Stimulated activated CD8-positive, alpha-beta memory T cell treated with anti-CD3 and anti-CD28 coated beads, Interleukin-12 subunit alpha, Interleukin-12 subunit beta, amount 100 ng/mL, for 24 hours (primary cell): ENCODE data around the gene SGTA.

ENCODE experiments used
- DNase-seq: peaks from one replicate; pipeline ENCODE4 v3.0.0-alpha.2; 2020; ENCODE audit errors: extremely low read depth

SGTA gene

DNA sequence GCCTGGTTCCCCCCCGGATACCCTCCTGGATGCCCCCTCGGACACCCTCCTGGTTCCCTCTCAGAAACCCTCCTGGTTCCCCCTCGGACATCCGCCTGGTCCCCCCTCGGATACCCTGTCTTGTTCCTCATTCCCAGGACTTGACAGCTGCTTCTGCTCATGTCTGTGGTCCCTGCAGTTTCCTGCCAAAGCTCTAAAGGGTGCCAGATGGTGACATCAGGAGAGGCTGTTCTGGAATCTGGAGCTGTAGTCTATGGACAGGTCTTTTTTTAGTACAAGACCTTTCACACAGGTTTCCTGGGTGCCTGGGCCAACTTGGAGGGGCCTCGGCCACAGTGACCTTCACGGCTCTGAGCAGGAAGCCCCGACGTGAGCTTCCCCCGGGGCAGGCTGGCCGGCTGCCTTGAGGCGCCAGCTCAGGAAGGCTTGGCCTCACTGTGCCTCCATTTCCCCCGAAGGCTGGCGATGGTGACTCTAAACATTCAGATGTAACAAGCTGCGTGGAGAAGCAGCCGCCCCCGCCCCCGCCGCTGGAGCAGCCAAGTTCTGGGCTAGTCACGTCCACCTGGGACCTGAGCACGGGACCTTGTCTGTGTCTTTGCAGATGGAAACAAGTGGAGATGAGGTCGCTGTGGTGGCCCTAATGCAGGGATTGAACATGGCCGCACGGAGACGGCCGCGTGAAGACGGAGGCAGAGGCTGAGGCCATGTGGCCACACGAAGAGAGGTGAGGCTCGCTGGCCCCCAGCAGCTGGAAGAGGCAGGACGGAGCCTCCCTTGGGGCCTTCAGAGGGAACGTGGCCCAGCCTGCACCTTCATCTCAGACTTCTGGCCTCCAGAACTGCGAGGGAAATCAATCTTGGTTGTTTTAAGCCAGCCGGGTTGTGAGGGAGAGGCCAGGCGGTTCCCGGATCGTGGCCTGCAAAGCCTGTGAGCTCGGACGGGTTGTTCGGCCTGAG, 12.7 kb downstream of the SGTA start:
- DNase-seq, result no peak

DNA sequence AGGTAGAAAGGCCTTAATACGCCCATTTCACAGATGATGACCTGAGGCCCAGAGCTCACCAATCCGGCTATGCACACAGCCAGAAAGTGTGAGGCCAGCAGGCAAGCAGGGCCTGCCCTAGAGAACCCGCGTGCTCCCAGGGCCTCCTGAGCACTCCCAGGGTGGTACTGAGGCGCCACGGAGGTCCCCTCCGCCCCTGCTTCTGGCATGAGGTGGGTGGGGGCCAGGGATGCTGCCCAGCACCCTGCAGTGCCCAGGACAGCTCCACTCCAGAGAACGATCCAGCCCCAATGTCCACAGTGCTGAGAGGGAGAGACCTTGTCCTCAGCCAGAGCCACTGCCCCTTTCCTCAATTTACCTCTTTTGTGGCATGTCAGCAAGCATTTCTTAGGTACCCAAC, 13.9 kb downstream of the SGTA start:
- DNase-seq, result no peak

DNA sequence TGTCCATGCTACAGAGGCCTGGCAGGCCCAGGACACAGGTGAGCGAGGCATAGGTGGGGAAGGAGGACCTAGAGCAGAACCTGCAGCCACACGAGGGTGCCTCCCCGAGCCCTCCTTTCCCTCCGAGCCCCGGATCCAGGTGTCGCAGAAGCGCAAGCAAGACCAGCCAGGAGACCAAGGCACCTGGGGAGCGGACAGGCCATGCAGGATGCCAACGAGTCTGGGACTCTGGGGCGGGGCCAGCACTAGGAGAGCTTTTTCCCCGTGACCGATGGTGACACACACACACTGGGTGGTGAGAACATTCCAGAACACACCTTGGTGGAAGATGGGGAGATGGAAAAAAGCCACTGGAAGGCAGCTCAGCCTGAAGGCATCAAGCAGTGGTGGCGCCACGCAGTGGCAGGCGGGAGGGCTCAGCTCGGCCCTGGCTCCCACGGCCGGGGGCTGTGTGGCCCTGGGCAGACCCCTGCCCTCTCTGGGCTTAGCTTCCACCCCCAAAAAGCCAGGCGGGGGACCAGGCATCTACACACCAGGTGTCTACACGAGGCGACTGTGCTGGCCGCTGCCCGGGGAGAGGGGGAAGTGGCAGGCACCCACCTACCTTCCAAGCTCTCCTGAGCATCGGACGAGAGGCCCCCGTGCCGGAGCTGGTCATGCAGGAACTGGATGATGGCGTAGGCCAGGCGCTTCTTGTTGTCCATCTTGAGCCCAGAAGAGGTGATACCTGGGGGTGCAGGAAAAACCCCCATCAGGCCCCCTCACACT, 14.5 kb downstream of the SGTA start:
- no peak for DNase-seq

DNA sequence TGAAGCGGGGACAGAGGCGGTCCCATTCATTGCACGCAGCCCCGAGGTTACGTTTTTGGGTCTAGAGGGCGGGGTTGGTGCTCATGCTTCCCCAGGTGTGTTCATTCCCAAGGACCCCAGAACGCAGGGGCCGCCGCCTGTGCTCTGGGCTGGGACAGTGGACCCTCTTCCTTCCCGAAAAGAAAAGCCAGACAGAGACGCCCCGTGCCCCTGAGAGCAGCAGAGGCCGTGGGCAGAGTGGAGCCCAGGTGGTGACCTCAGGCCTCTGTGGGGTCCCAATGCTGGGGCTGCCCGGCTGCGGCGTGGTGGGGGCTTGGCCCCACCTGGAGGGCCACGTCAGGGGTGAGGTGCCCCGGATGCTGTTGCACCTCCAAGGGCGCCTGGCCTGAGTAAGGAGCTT, 15.4 kb downstream of the SGTA start:
- no peak for DNase-seq

DNA sequence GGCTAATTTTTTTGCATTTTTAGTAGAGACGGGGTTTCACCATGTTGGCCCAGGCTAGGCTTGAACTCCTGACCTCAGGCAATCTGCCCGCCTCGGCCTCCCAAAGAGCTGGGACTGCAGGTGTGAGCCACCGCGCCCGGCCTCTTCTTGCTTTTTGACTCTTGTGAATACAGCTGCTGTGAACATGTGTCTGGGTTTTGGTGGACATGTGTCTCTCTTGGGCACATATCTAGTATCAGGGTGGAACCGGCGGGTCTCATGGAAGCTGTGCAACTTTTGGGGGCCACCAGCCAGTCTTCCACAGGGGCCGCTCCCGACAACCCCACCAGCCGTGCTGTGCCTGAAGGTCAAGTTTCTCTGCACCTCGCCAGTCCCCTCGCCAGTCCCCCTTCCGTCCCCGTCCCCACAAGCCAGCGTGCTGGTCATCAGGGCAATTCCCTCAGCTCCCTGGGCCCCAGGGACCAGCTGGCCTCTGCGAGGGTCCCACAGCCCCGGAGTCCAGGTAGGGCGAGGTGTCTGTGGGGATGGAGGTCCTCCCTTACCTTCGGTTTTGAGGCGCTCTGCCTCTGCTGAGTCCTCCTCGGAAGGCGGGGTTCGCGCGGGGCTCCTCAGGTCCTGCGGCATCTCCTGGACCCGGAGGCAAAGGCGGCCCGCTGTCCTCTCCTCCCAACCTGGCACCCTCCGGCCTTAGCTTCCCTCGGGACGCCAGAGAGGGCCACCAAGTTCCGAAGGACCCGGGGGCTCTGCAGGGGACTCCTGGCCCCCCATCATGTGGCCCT, 16.3 kb downstream of the SGTA start:
- no peak for DNase-seq

DNA sequence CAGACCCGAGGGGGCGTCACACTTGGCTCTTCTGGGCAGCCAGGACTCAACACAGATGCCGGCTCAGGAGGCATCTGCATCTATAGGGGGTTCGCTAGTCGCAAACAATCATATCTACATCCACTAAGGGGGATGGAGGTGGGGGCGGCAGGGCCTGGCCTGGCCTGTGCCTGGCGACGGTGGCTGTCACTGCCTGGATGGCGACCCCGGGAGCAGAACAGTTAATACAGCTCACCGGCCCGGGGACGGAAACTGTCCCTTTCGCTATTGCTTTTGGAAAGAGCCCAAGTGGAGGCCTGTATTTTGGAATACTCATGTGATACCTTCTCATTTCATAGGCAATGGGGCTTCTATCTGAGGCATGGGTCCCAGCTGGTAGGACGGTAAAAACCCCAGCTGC, 17.7 kb downstream of the SGTA start:
- DNase-seq, result no peak

DNA sequence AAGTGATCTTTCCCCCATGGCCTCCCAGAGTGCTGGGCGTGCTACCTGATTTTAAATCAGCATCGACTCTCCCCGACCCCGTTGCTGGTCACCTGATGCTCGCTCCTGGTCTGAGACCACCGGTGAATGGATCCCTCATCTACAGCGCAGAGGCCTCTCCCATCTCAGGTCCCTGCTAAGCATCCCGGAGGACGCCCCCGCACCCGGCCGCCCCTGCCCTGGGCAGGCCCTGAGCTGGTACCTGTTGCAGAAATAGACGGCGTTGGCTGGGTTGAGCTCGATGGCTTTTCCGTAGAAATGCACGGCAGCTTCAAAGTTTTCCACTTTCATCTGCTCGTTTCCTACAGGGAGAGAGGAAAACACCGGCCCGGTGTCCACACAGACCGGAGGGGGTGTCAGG, 18.1 kb downstream of the SGTA start:
- DNase-seq, result no peak

DNA sequence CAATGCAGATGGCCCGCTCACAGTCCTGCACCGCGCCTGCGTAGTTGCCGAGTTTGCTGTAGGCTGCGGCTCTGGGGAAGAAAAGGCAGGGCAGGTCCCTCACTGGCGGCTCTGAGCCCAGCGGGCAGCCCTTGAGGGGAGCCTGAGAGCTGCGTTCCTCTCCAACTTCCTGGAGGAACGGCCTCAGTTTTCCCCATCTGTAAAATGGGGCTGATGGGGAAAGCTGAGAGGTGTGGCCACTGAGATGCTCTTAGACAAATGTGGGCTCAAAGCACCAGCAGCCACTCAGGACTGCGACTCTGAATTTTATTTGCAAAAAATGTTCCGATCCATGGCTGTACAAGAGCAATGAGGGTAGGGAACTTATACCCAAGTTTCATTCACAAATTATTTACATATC, 19.4 kb downstream of the SGTA start:
- no peak for DNase-seq

DNA sequence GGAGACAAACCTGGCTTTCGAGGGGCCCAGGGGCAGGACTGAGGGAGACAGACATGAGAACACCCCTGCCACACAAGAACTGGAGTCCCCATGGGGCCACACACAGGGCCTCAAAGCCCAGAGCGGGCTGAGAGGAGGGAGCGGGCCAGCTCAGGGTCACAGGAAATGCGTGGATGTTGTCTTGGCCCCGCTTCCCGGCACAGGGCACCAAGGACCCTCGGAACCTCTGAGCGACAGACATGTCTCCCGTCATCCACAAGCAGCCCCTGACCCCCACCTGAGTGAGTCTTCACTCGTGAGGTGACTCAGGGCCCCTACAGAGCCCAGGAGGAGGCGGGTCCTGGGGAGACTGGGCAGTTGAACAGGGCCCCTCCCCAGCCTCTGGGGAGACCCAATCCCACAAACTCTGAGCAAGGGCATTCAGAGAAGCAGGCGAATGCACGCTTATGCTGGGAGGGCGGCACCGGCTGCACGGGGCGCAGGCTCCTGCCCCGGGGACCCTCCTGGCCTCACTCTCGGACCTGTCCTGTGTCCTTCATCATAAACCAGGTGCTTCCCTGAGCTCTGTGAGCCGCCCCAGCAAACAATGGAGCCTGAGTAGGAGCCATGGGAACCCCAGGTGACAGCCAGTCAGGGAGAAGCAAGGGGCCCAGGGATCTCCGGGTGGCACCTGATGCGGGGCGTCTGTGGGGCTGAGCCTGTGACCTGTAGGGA, 20.1 kb downstream of the SGTA start:
- no peak for DNase-seq

DNA sequence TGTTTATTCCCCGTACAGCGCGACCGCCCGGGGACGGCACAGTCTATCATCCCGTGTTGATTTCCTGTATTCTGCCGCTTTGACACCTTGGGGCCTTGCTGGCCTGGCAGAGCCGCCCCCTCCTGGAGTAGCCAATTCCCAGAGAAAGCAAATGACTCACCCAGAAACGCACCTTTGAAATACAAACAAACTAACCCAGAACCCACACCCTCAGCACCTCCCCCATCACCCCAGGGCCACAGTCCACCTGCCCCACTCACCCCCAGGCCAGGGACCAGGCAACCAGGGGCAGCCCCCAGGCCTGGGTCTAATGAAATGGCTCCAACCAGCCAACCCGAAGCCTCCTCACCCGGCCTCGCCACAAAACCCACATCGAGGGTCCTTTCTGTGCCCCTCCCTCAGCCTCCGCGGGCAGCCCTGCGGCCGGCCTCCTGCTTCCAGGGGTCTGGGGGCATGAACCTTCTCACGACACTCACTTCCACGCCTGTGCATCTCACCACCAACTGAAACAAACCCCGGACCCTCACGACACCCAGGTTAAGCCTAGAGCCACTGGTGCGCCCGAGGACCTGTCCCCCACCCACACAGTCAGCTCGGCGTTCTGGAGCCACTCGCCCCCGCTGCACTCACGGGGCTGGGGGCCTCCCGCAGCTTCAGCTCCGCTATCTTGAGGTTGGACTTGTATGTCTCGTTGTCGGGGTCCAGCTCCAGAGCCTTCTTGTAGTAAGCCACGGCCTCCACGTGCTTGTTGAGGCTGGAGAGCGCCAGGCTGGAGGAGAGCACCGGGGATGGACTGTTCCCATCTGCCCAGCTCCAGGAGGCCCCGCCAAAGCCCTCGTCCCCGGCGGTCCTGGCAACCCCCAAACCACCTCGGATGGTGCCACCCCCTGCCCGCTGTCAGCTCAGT, 20.9 kb downstream of the SGTA start:
- no peak for DNase-seq

DNA sequence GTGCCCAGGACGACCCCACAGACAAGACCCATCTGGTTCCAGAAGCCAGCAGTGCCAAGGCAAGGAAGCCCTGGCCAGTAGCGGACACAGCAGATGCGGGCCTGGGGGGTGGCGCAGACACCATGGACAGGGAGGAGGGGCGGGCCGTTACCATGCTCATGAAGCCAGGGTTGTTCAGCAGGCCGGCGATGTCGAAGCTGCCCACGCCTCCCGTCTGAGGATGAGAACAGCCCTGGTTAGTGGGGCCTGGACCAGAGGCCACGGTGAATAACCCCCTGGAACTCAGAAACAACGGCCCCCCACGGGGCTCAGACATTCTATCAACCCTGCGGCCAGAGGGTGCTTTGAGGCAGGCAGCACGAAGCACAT, 21.8 kb downstream of the SGTA start:
- no peak for DNase-seq

DNA sequence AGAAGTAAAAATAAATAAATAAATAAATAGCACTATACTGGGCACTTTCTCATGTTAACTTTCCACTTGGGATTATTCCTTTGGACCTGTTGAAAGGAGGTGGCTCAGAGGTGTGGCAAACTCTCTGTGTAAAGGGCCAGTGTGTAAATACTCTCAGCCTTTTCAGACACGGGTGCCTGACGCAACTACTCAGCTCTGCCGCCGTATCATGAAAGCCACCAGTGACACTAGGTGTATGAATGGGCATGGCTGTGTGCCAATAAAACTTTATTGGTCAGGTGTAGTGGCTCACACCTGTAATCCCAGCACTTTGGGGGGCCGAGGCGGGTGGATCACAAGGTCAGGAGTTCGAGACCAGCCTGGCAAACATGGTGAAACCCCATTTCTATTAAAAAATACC, 23.1 kb downstream of the SGTA start:
- no peak for DNase-seq

DNA sequence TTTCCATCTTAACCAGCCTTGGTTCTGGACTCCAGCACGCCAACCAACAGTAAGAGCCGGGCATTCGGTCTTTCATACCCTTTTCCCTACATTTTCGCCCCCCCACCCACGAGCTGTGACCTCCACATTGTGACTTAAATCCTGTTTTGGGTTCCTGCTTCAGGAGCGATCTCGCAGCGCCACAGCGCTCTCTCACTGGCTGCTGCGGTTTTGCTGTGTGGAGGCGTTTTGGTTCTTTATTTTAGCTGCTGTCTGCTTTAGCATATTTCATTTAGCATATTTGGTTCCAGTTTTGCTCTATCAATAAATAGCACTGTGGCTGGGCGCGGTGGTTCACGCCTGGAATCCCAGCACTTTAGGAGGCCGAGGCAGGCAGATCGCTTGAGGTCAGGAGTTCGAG, 23.7 kb downstream of the SGTA start:
- DNase-seq, result no peak

DNA sequence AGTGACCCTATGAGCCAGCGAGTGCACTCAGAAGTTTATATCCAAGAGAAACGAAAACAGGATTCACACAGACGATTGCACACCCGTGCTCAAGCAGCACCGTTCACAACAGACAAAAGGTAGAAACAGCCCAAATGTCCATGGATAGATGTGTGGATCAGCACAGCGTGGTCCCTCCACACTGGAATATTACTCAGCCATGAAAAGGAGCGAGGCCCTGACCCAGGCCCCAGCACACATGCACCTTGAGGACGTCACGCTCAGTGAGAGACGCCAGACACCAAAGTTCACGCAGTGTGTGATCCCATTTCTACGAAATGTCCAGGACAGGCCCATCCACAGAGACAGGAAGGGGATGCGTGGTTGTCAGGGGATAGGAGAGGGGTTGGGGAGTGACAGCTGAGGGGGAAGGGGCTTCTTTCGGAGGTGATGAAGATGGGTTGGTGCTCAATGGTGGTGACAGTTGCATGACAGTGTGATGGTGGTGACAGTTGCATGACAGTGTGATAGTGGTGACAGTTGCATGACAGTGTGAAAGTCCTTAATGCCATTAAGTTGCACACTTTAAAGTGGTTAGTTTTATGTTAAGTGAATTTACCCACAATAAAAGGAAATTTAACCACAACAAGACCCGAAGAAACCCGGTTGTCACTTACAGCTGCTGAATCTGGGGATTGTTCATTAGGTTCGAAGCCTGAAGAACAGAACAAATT, 24.3 kb downstream of the SGTA start:
- DNase-seq, result no peak

DNA sequence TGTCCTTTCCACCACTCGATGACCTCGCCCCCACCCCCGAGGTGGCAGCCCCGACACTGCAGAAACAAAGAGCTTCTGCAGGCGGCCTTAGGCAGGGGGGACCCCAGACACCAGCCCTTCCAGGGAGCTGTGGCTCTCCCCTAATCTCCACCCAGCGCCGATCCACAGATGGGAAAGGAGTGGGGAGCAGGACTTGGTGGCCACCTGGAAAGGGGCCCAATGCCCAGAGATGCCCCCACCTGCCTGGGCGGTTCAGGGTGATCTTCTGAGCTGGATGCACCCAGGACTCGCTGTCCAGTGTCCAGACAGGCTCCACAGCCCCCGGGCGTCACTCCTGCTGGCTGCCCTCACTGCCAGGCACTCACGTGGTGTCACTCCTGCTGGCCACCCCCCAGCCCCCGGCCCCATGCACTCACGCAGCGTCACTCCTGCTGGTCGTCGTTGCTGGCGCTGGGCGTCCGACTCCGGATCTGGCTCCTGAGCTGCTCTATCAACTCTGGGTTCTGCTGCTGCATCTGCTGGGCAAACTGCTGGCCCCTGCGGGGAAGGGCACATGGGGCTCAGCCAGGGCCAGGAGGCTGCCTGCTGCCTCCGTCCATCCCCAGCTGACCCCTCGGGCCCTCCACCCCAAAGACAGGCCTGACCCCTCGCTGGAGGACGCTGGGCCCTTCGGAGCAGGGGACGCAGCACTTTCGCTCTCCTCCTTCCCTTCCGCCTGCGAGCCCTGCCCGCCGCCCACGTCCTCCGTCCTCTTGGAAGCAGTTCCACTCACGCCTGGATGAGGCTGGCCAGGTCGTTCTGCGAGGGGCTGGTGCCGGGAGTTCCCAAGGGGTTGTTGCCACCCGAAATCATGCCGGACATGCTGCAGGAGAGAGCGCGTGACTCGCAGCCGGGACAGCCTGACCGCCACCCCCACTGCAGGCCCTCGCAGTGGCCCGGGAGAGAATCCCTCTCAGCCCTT, 25.9 kb downstream of the SGTA start:
- no peak for DNase-seq

DNA sequence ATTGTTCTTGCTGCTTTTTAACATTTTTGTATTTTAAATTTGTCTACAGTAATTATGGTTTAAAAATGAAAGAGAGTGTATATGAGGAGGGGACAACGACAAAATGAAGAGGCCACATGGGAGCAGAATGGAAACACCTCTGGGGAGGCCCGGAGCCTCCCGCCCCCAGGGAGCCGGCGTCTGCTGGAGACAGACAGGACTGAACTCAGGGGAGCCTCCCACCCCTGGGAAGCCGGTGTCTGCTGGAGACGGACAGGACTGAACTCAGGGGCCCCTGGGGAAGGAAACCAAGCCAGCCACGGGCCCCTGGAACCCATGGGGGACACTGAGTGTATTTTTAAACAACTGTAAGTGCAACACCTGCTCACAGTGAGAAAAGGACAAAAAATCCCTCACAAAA, 26.6 kb downstream of the SGTA start:
- no peak for DNase-seq

DNA sequence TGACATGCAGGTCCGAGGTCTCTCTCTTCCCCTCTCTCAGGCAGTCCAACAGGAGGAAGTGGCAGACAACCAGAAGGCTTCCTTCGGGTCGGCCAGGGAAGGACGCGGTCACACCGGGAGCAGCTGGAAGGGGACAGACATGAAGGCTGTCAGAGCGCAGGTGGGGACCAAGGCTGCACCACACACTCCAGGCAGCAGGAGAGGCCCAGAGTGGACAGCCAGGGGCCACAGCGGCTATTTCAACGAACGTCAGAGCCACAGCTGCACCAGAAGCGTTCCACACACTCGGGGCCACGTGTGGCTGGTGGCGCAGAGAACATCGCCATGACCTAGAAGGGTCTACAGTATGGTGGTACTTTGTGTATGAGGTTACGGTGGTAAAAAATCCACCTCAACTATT, 27.3 kb downstream of the SGTA start:
- DNase-seq, result no peak

DNA sequence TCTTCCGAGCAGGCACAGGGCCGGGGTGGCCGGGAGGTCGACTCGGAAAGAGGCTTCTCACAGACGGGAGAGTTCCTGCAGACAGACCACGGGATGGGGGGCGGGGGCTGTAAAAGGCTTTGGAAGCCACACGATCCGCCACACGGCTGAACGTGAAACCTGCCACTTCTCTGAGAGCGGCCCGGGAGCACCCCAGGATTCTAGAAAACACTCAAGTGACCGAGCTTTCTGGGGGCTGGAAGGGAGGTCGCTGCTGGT, 27.7 kb downstream of the SGTA start:
- DNase-seq, result no peak
